Sigmoid colon (tissue), 7 donors: ENCODE measurements around the gene SDK1. TPM values are rescaled to one million over a fixed set of nuclear protein-coding genes. Genes with fewer than 3 reads are reported as not detected.
A peak's percentile ranks its signal among the peaks of the same experiment; 100 is the strongest.

Experiments used
- DNase-seq: peaks from one replicate; pipeline ENCODE4 v3.0.0-alpha.2; 2019
- H3K27ac ChIP-seq, 4 donors: fragments of 200-600 bp; sonication (generic); one replicate each; pipeline ENCODE4 v1.5.1; 2016 to 2019; ENCODE audit warnings: mild to moderate bottlenecking in 1 of 4
- H3K27me3 ChIP-seq, 3 donors: fragments of 200-600 bp; sonication (generic); one replicate each; pipeline ENCODE4 v1.5.1; 2019; ENCODE audit warnings: mild to moderate bottlenecking in 1 of 3
- H3K36me3 ChIP-seq, 4 donors: fragments of 200-600 bp; sonication (generic); one replicate each; pipeline ENCODE4 v1.5.1; 2016 to 2019
- H3K4me1 ChIP-seq, 4 donors: fragments of 200-600 bp; sonication (generic); one replicate each; pipeline ENCODE4 v1.5.1; 2017 to 2019
- H3K4me3 ChIP-seq, 4 donors: fragments of 200-600 bp; sonication (generic); one replicate each; pipeline ENCODE4 v1.5.1; 2017 to 2019; ENCODE audit warnings: mild to moderate bottlenecking in 2 of 4, moderate library complexity in 1 of 4
- H3K9me3 ChIP-seq, 4 donors: fragments of 200-600 bp in 3 of 4; sonication (generic) in 3 of 4; one replicate each; pipeline versions ENCODE4 v1.5.1 to v1.6.1; 2013 to 2019
- CTCF ChIP-seq, 4 experiments: fragments of 450-650 bp in 3 of 4; fragments of 200-600 bp in 1 of 4; IDR thresholded peaks; one replicate each; pipeline ENCODE4 v1.5.1; 2016 to 2019; ENCODE audit warnings: antibody characterized with exemption in 4 of 4, mild to moderate bottlenecking in 3 of 4, moderate library complexity in 2 of 4
- EP300 ChIP-seq, 4 donors: sonication (generic); formaldehyde crosslinking; IDR thresholded peaks; one replicate each; pipeline ENCODE4 v1.6.1; 2017; ENCODE audit warnings: antibody characterized with exemption in 4 of 4
- POLR2A ChIP-seq, 2 donors: fragments of 450-650 bp; IDR thresholded peaks; one replicate each; pipeline ENCODE4 v1.6.1; 2016; ENCODE audit warnings: antibody characterized with exemption in 2 of 2, mild to moderate bottlenecking in 2 of 2, moderate library complexity in 2 of 2
- POLR2AphosphoS5 ChIP-seq, 4 donors: sonication (generic); formaldehyde crosslinking; IDR thresholded peaks; one replicate each; pipeline ENCODE4 v1.6.1; 2017; ENCODE audit warnings: antibody characterized with exemption in 4 of 4
- WGBS, 2 donors: extraction: QIAGEN DNeasy Blood & Tissue Kit; methylation state at CpG; one replicate each; pipeline ENCODE4 v1.1.7; 2013; 5-methylcytosine and 5-hydroxymethylcytosine counted together
- intact Hi-C: fragments of 100-400 bp; cut with DNase I; formaldehyde crosslinking; loops from one replicate; pipeline ENCODE4 v1.15.1; 2023
- polyA plus RNA-seq, 3 donors: library from polyadenylated mRNA; stranded (reverse); fragments of 200-250 nt; gene quantifications; one replicate each; pipeline ENCODE4 v1.2.3, GENCODE V29; 2013
- total RNA-seq, 4 donors: library from RNA; depleted of rRNA; stranded (reverse); fragments of >200 nt; gene quantifications; one replicate each; pipeline ENCODE4 v1.1.0, GENCODE V29; 2016
- donor health status: healthy with polysubstance abuse.
- donor health status: Bipolar disorder and iron deficiency.
- donor health status: healthy.

The SDK1 gene
- total and polyA plus RNA-seq, 7 donors: under 0.01 to 23.0 (median 10.0) TPM; not detected in 1

- DNase-seq: no peak
- Histone ChIP-seq H3K4me3 (no peak overlapping the region), H3K4me1 (no peaks in the 10 kb centered on the region), H3K36me3 (no peaks in the 10 kb centered on the region), H3K9me3 (no peaks in the 10 kb centered on the region), H3K27me3 (no peaks in the 10 kb centered on the region), H3K27ac (no peak overlapping the region)
- 87 to 90% methylated on average over 10 of the region's 10 CpGs for WGBS, 2 donors
- TF ChIP-seq CTCF (IDR thresholded peaks at IDR 0.05): no peak
- TF ChIP-seq POLR2AphosphoS5 (IDR thresholded peaks at IDR 0.05): peak in 2 of 4 donors; percentile 21
- intact Hi-C loops: no loop called here
Observed at GRCh38 chr7:3649678-3650440, 348.8 kb downstream of the SDK1 start.

GRCh38 chr7:3650844-3651243 is 349.8 kb downstream of the SDK1 start:
- no peak overlapping the region for H3K4me3 ChIP-seq
- DNase-seq: no peak
- H3K27me3 ChIP-seq: no peaks in the 10 kb centered on the region
- intact Hi-C loops: no loop called here
- H3K4me1 ChIP-seq: no peaks in the 10 kb centered on the region
- no peak for TF ChIP-seq POLR2AphosphoS5 (IDR thresholded peaks at IDR 0.05)
- 87 to 95% methylated on average over 2 of the region's 2 CpGs for WGBS, 2 donors
- no peaks in the 10 kb centered on the region for H3K9me3 ChIP-seq
- H3K36me3 ChIP-seq: no peaks in the 10 kb centered on the region
- H3K27ac ChIP-seq: no peak overlapping the region

- 40 to 80% methylated on average over 7 of the region's 7 CpGs for WGBS, 2 donors
- no peak overlapping the region for H3K4me3 ChIP-seq
- H3K4me1 ChIP-seq: no peaks in the 10 kb centered on the region
- H3K27ac ChIP-seq: no peak overlapping the region
- H3K27me3 ChIP-seq: no peaks in the 10 kb centered on the region
- H3K9me3 ChIP-seq: no peaks in the 10 kb centered on the region
- intact Hi-C loops: no loop called here
- no peak for TF ChIP-seq POLR2A (IDR thresholded peaks at IDR 0.05)
- no peak for TF ChIP-seq EP300 (IDR thresholded peaks at IDR 0.05)
- TF ChIP-seq CTCF (IDR thresholded peaks at IDR 0.05): no peak
- TF ChIP-seq POLR2AphosphoS5 (IDR thresholded peaks at IDR 0.05): no peak
- no peaks in the 10 kb centered on the region for H3K36me3 ChIP-seq
- no peak for DNase-seq
Observed at GRCh38 chr7:3655635-3656034, 354.6 kb downstream of the SDK1 start.

- Histone ChIP-seq H3K27me3 (no peaks in the 10 kb centered on the region), H3K27ac (no peak overlapping the region), H3K36me3 (no peaks in the 10 kb centered on the region), H3K4me1 (no peaks in the 10 kb centered on the region), H3K4me3 (no peak overlapping the region), H3K9me3 (no peaks in the 10 kb centered on the region)
- intact Hi-C loops: no loop called here
- TF ChIP-seq POLR2A (IDR thresholded peaks at IDR 0.05) (no peak), POLR2AphosphoS5 (IDR thresholded peaks at IDR 0.05) (no peak), EP300 (IDR thresholded peaks at IDR 0.05) (no peak)
- DNase-seq: no peak
- WGBS, 2 donors: 78 to 85% methylated on average over 6 of the region's 6 CpGs
Observed at GRCh38 chr7:3657206-3657605, 356.2 kb downstream of the SDK1 start.

GRCh38 chr7:3668743-3669142 is 367.7 kb downstream of the SDK1 start:
- DNase-seq: no peak
- Histone ChIP-seq H3K27ac (no peak overlapping the region), H3K9me3 (no peaks in the 10 kb centered on the region), H3K27me3 (no peaks in the 10 kb centered on the region), H3K4me3 (no peak overlapping the region), H3K4me1 (no peaks in the 10 kb centered on the region), H3K36me3 (no peaks in the 10 kb centered on the region)
- TF ChIP-seq EP300 (IDR thresholded peaks at IDR 0.05) (no peak), POLR2A (IDR thresholded peaks at IDR 0.05) (no peak), CTCF (IDR thresholded peaks at IDR 0.05) (no peak), POLR2AphosphoS5 (IDR thresholded peaks at IDR 0.05) (no peak)
- WGBS, 2 donors: 91 to 92% methylated on average over 2 of the region's 2 CpGs
- intact Hi-C loops: no loop called here

GRCh38 chr7:3670898-3671297 is 369.8 kb downstream of the SDK1 start:
- no peaks in the 10 kb centered on the region for H3K4me1 ChIP-seq
- no peaks in the 10 kb centered on the region for H3K9me3 ChIP-seq
- no peak overlapping the region for H3K4me3 ChIP-seq
- H3K36me3 ChIP-seq: no peaks in the 10 kb centered on the region
- 48 to 73% methylated on average over 4 of the region's 4 CpGs for WGBS, 2 donors
- no peak for TF ChIP-seq EP300 (IDR thresholded peaks at IDR 0.05)
- TF ChIP-seq POLR2A (IDR thresholded peaks at IDR 0.05): no peak
- TF ChIP-seq POLR2AphosphoS5 (IDR thresholded peaks at IDR 0.05): no peak
- no peak for TF ChIP-seq CTCF (IDR thresholded peaks at IDR 0.05)
- no peak overlapping the region for H3K27ac ChIP-seq
- no peak for DNase-seq
- intact Hi-C loops: loop anchor here (5.0 kb wide), 1 partner anchor 369 kb away; the partner anchor contains the start of gene SDK1
- no peaks in the 10 kb centered on the region for H3K27me3 ChIP-seq
